Upper lobe of left lung (tissue), 6 donors: Measurements from ENCODE around the gene ARHGEF4. TPM values are rescaled to one million over a fixed set of nuclear protein-coding genes. Genes with fewer than 3 reads are reported as not detected.

Experiments used
- ATAC-seq, 2 donors: fragments of 200-7000 bp; cut with Tn5 transposase; one replicate each; pipeline ENCODE4 v1.9.1; 2022; ENCODE audit warnings: mild to moderate bottlenecking in 2 of 2, moderate library complexity in 2 of 2; ENCODE audit not compliant: low FRiP score in 2 of 2
- DNase-seq, 2 donors: peaks; one replicate each; pipeline ENCODE4 v3.0.0-alpha.2; 2019 to 2020
- H3K27ac ChIP-seq, 4 donors: fragments of 200-600 bp; sonication (generic); one replicate each; pipeline ENCODE4 v1.5.1; 2016 to 2019
- H3K27me3 ChIP-seq, 4 donors: fragments of 200-600 bp; sonication (generic); one replicate each; pipeline ENCODE4 v1.5.1; 2017 to 2019
- H3K36me3 ChIP-seq, 4 donors: fragments of 200-600 bp; sonication (generic); one replicate each; pipeline ENCODE4 v1.5.1; 2016 to 2019
- H3K4me1 ChIP-seq, 4 donors: fragments of 200-600 bp; sonication (generic); one replicate each; pipeline ENCODE4 v1.5.1; 2018 to 2019
- H3K4me3 ChIP-seq, 4 donors: fragments of 200-600 bp; sonication (generic); one replicate each; pipeline ENCODE4 v1.5.1; 2017 to 2019; ENCODE audit warnings: mild to moderate bottlenecking in 2 of 4, moderate library complexity in 1 of 4
- H3K9me3 ChIP-seq, 4 donors: fragments of 200-600 bp; sonication (generic); one replicate each; pipeline ENCODE4 v1.5.1; 2018 to 2019
- EP300 ChIP-seq, 4 donors: sonication (generic); formaldehyde crosslinking; IDR thresholded peaks; one replicate each; pipeline ENCODE4 v1.5.1; 2017; ENCODE audit warnings: antibody characterized with exemption in 4 of 4, control low read depth in 2 of 4
- POLR2A ChIP-seq, 4 donors: fragments of 450-650 bp; IDR thresholded peaks; one replicate each; pipeline ENCODE4 v1.5.1; 2016 to 2017; ENCODE audit warnings: antibody characterized with exemption in 4 of 4, mild to moderate bottlenecking in 2 of 4
- POLR2AphosphoS5 ChIP-seq, 2 donors: sonication (generic); formaldehyde crosslinking; IDR thresholded peaks; one replicate each; pipeline ENCODE4 v1.5.1; 2017; ENCODE audit warnings: antibody characterized with exemption in 2 of 2
- WGBS, 2 donors: methylation state at CpG; one replicate each; pipeline ENCODE4 v1.1.5; 2017 to 2018; 5-methylcytosine and 5-hydroxymethylcytosine counted together
- total RNA-seq, 6 donors: library from RNA; depleted of rRNA in 4 of 6; stranded (reverse); fragments of >200 nt in 4 of 6; gene quantifications; one replicate each; pipeline versions ENCODE4 v1.1.0 to v1.2.1, GENCODE V29; 2016 to 2021
- TF ChIP-seq, protein P1 (sequence below), 6 experiments: fragments of 450-650 bp in 4 of 6; fragments of 200-600 bp in 2 of 6; sonication (generic) in 2 of 6; IDR thresholded peaks; one replicate each; pipeline ENCODE4 v1.5.1; 2016 to 2019; ENCODE audit warnings: antibody characterized with exemption in 6 of 6
- donor health status: DM: no; HTN: no; CAD: no; lungs with moderate emphysema.
- donor health status: DM: no; HTN: yes; CAD: no; lungs with severe emphysema.

ARHGEF4 gene
- total RNA-seq, 6 donors from 2014 or later, result 10.1 to 101 (median 22.5) TPM

DNA sequence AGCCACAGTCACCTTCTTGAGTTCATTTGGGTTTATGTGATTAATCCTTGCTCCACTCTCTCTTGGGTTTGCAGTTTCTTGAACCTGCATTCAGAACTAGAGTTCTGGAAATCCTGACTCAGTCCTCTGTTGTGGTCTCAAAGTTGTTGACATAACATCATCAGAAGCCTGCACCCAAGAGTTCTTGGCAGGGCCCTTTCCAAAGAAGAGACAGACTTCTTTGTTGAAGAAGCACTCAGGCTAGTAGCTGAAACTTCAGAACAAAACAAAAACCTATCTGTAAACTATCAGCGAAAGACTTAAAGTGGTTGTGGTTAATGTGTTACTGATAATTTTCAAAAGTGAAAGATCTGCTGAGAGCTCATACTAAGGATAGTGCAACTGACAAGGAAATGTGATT, 135.7 kb downstream of the ARHGEF4 start:
- no peak for DNase-seq
- TF ChIP-seq, protein P1, sequence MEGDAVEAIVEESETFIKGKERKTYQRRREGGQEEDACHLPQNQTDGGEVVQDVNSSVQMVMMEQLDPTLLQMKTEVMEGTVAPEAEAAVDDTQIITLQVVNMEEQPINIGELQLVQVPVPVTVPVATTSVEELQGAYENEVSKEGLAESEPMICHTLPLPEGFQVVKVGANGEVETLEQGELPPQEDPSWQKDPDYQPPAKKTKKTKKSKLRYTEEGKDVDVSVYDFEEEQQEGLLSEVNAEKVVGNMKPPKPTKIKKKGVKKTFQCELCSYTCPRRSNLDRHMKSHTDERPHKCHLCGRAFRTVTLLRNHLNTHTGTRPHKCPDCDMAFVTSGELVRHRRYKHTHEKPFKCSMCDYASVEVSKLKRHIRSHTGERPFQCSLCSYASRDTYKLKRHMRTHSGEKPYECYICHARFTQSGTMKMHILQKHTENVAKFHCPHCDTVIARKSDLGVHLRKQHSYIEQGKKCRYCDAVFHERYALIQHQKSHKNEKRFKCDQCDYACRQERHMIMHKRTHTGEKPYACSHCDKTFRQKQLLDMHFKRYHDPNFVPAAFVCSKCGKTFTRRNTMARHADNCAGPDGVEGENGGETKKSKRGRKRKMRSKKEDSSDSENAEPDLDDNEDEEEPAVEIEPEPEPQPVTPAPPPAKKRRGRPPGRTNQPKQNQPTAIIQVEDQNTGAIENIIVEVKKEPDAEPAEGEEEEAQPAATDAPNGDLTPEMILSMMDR (IDR thresholded peaks at IDR 0.05), result no peak
- no peak for TF ChIP-seq EP300 (IDR thresholded peaks at IDR 0.05)
- TF ChIP-seq POLR2AphosphoS5 (IDR thresholded peaks at IDR 0.05), result no peak
- no peak for TF ChIP-seq POLR2A (IDR thresholded peaks at IDR 0.05)
- Histone ChIP-seq H3K9me3 (peaks cover 0 to 1% (median 0%) of the 10 kb centered on the region in 4 donors), H3K4me1 (no peaks in the 10 kb centered on the region), H3K27me3 (no peaks in the 10 kb centered on the region), H3K27ac (no peak overlapping the region), H3K4me3 (no peak overlapping the region), H3K36me3 (no peaks in the 10 kb centered on the region)
- 55 to 68% methylated on average over 1 of the region's 1 CpG for WGBS, 2 donors
- ATAC-seq, result no peak

- H3K9me3 ChIP-seq, result peaks cover 0 to 7% (median 4%) of the 10 kb centered on the region in 4 donors
- no peaks in the 10 kb centered on the region for H3K4me1 ChIP-seq
- H3K36me3 ChIP-seq, result no peaks in the 10 kb centered on the region
- 78 to 81% methylated on average over 11 of the region's 11 CpGs for WGBS, 2 donors
- ATAC-seq (no peak), DNase-seq (no peak)
- no peak overlapping the region for H3K4me3 ChIP-seq
- no peaks in the 10 kb centered on the region for H3K27me3 ChIP-seq
- no peak for TF ChIP-seq POLR2A (IDR thresholded peaks at IDR 0.05)
- TF ChIP-seq, protein P1 (IDR thresholded peaks at IDR 0.05), result no peak
- TF ChIP-seq POLR2AphosphoS5 (IDR thresholded peaks at IDR 0.05), result no peak
- no peak for TF ChIP-seq EP300 (IDR thresholded peaks at IDR 0.05)
- H3K27ac ChIP-seq, result no peak overlapping the region
Observed at GRCh38 chr2:130975729-130976128, 139.0 kb downstream of the ARHGEF4 start.

GRCh38 chr2:130976591-130977237, 140.0 kb downstream of the ARHGEF4 start:
- H3K4me3 ChIP-seq, result no peak overlapping the region
- ATAC-seq (no peak), DNase-seq (no peak)
- H3K36me3 ChIP-seq, result no peaks in the 10 kb centered on the region
- no peaks in the 10 kb centered on the region for H3K4me1 ChIP-seq
- H3K9me3 ChIP-seq, result peaks cover 0 to 7% (median 4%) of the 10 kb centered on the region in 4 donors
- H3K27ac ChIP-seq, result no peak overlapping the region
- TF ChIP-seq POLR2AphosphoS5 (IDR thresholded peaks at IDR 0.05) (no peak), EP300 (IDR thresholded peaks at IDR 0.05) (no peak), POLR2A (IDR thresholded peaks at IDR 0.05) (no peak)
- TF ChIP-seq, protein P1 (IDR thresholded peaks at IDR 0.05), result no peak
- 88 to 92% methylated on average over 10 of the region's 10 CpGs for WGBS, 2 donors
- no peaks in the 10 kb centered on the region for H3K27me3 ChIP-seq

GRCh38 chr2:130977461-130978050, 140.8 kb downstream of the ARHGEF4 start:
- 85 to 92% methylated on average over 5 of the region's 5 CpGs for WGBS, 2 donors
- no peaks in the 10 kb centered on the region for H3K27me3 ChIP-seq
- peaks cover 0 to 7% (median 4%) of the 10 kb centered on the region in 4 donors for H3K9me3 ChIP-seq
- no peak overlapping the region for H3K4me3 ChIP-seq
- DNase-seq, result no peak
- no peak for ATAC-seq
- H3K4me1 ChIP-seq, result no peaks in the 10 kb centered on the region
- H3K27ac ChIP-seq, result no peak overlapping the region
- TF ChIP-seq EP300 (IDR thresholded peaks at IDR 0.05) (no peak), POLR2AphosphoS5 (IDR thresholded peaks at IDR 0.05) (no peak), POLR2A (IDR thresholded peaks at IDR 0.05) (no peak)
- TF ChIP-seq, protein P1 (IDR thresholded peaks at IDR 0.05), result no peak
- no peaks in the 10 kb centered on the region for H3K36me3 ChIP-seq
